ENCODE data around the gene TADA1.

TADA1 gene

GRCh38 chr1:166875302-166875733 is 746 bp downstream of the TADA1 start:
- peak overlapping the region; percentile 91 for H3K9ac ChIP-seq (ENCODE audit: low read depth, low read length)
- H3K4me1 ChIP-seq (ENCODE audit: insufficient read depth, low read length): peaks cover 3% of the 10 kb centered on the region; the same call in 1 of the 2 replicates
- no peaks in the 10 kb centered on the region for H3K9me3 ChIP-seq (ENCODE audit: control insufficient read depth, insufficient read depth, low read length)
- no peaks in the 10 kb centered on the region for H3K36me3 ChIP-seq (ENCODE audit: insufficient read depth, low read length)

- Histone ChIP-seq H3K9ac (ENCODE audit: low read depth, low read length) (no peak overlapping the region), H3K36me3 (ENCODE audit: insufficient read depth, low read length) (no peaks in the 10 kb centered on the region), H3K9me3 (ENCODE audit: control insufficient read depth, insufficient read depth, low read length) (no peaks in the 10 kb centered on the region), H3K4me1 (ENCODE audit: insufficient read depth, low read length) (peaks cover 3% of the 10 kb centered on the region; the same call in 1 of the 2 replicates)
These were observed 1.6 kb downstream of the TADA1 start for GRCh38 chr1:166874464-166874863.

- no peaks in the 10 kb centered on the region for H3K9me3 ChIP-seq (ENCODE audit: control insufficient read depth, insufficient read depth, low read length)
- peaks cover 3% of the 10 kb centered on the region; the same call in 1 of the 2 replicates for H3K4me1 ChIP-seq (ENCODE audit: insufficient read depth, low read length)
- H3K9ac ChIP-seq (ENCODE audit: low read depth, low read length): no peak overlapping the region
- H3K36me3 ChIP-seq (ENCODE audit: insufficient read depth, low read length): peaks cover 4% of the 10 kb centered on the region; the same call in 1 of the 2 replicates
These were observed 5.5 kb downstream of the TADA1 start for GRCh38 chr1:166870584-166870983.

- peaks cover 4% of the 10 kb centered on the region; the same call in 1 of the 2 replicates for H3K36me3 ChIP-seq (ENCODE audit: insufficient read depth, low read length)
- peaks cover 3% of the 10 kb centered on the region; the same call in 1 of the 2 replicates for H3K4me1 ChIP-seq (ENCODE audit: insufficient read depth, low read length)
- no peaks in the 10 kb centered on the region for H3K9me3 ChIP-seq (ENCODE audit: control insufficient read depth, insufficient read depth, low read length)
- no peak overlapping the region for H3K9ac ChIP-seq (ENCODE audit: low read depth, low read length)
These were observed 6.6 kb downstream of the TADA1 start for GRCh38 chr1:166869318-166870099.

GRCh38 chr1:166868639-166869038 is 7.4 kb downstream of the TADA1 start:
- H3K9ac ChIP-seq (ENCODE audit: low read depth, low read length): no peak overlapping the region
- no peaks in the 10 kb centered on the region for H3K9me3 ChIP-seq (ENCODE audit: control insufficient read depth, insufficient read depth, low read length)
- H3K4me1 ChIP-seq (ENCODE audit: insufficient read depth, low read length): peaks cover 3% of the 10 kb centered on the region; the same call in 1 of the 2 replicates
- peaks cover 4% of the 10 kb centered on the region; the same call in 1 of the 2 replicates for H3K36me3 ChIP-seq (ENCODE audit: insufficient read depth, low read length)

- Histone ChIP-seq H3K36me3 (ENCODE audit: insufficient read depth, low read length) (peaks cover 12% of the 10 kb centered on the region; the same call in 1 of the 2 replicates), H3K9me3 (ENCODE audit: control insufficient read depth, insufficient read depth, low read length) (no peaks in the 10 kb centered on the region), H3K4me1 (ENCODE audit: insufficient read depth, low read length) (no peaks in the 10 kb centered on the region), H3K9ac (ENCODE audit: low read depth, low read length) (no peak overlapping the region)
These were observed 10.1 kb downstream of the TADA1 start for GRCh38 chr1:166865926-166866325.

- 0 out of 2 replicates have a peak, but pooled peaks cover 4% of the 10 kb centered on the region for H3K4me1 ChIP-seq (ENCODE audit: insufficient read depth, low read length)
- no peaks in the 10 kb centered on the region for H3K9me3 ChIP-seq (ENCODE audit: control insufficient read depth, insufficient read depth, low read length)
- no peak overlapping the region for H3K9ac ChIP-seq (ENCODE audit: low read depth, low read length)
- H3K36me3 ChIP-seq (ENCODE audit: insufficient read depth, low read length): peaks cover 10% of the 10 kb centered on the region
These were observed 16.5 kb downstream of the TADA1 start for GRCh38 chr1:166859597-166859996.

GRCh38 chr1:166858726-166859419 is 17.2 kb downstream of the TADA1 start:
- 0 out of 2 replicates have a peak, but pooled peaks cover 4% of the 10 kb centered on the region for H3K4me1 ChIP-seq (ENCODE audit: insufficient read depth, low read length)
- H3K9ac ChIP-seq (ENCODE audit: low read depth, low read length): no peak overlapping the region
- H3K36me3 ChIP-seq (ENCODE audit: insufficient read depth, low read length): peaks cover 15% of the 10 kb centered on the region
- H3K9me3 ChIP-seq (ENCODE audit: control insufficient read depth, insufficient read depth, low read length): no peaks in the 10 kb centered on the region

GRCh38 chr1:166857995-166858394 is 18.1 kb downstream of the TADA1 start:
- Histone ChIP-seq H3K9ac (ENCODE audit: low read depth, low read length) (no peak overlapping the region), H3K36me3 (ENCODE audit: insufficient read depth, low read length) (peaks cover 18% of the 10 kb centered on the region), H3K4me1 (ENCODE audit: insufficient read depth, low read length) (0 out of 2 replicates have a peak, but pooled peaks cover 4% of the 10 kb centered on the region), H3K9me3 (ENCODE audit: control insufficient read depth, insufficient read depth, low read length) (no peaks in the 10 kb centered on the region)

- Histone ChIP-seq H3K36me3 (ENCODE audit: insufficient read depth, low read length) (peaks cover 32% of the 10 kb centered on the region), H3K9ac (ENCODE audit: low read depth, low read length) (no peak overlapping the region), H3K4me1 (ENCODE audit: insufficient read depth, low read length) (0 out of 2 replicates have a peak, but pooled peaks cover 4% of the 10 kb centered on the region), H3K9me3 (ENCODE audit: control insufficient read depth, insufficient read depth, low read length) (no peaks in the 10 kb centered on the region)
These were observed 20.5 kb downstream of the TADA1 start for GRCh38 chr1:166855558-166855957.

- Histone ChIP-seq H3K36me3 (ENCODE audit: insufficient read depth, low read length) (peaks cover 52% of the 10 kb centered on the region), H3K4me1 (ENCODE audit: insufficient read depth, low read length) (no peaks in the 10 kb centered on the region), H3K9ac (ENCODE audit: low read depth, low read length) (no peak overlapping the region), H3K9me3 (ENCODE audit: control insufficient read depth, insufficient read depth, low read length) (no peaks in the 10 kb centered on the region)
These were observed 23.1 kb downstream of the TADA1 start for GRCh38 chr1:166852918-166853317.

GRCh38 chr1:166849135-166849534 is 26.9 kb downstream of the TADA1 start:
- H3K9me3 ChIP-seq (ENCODE audit: control insufficient read depth, insufficient read depth, low read length): no peaks in the 10 kb centered on the region
- H3K9ac ChIP-seq (ENCODE audit: low read depth, low read length): no peak overlapping the region
- H3K36me3 ChIP-seq (ENCODE audit: insufficient read depth, low read length): peaks cover 68% of the 10 kb centered on the region
- no peaks in the 10 kb centered on the region for H3K4me1 ChIP-seq (ENCODE audit: insufficient read depth, low read length)

- H3K4me1 ChIP-seq (ENCODE audit: insufficient read depth, low read length): no peaks in the 10 kb centered on the region
- H3K9ac ChIP-seq (ENCODE audit: low read depth, low read length): no peak overlapping the region
- peaks cover 72% of the 10 kb centered on the region for H3K36me3 ChIP-seq (ENCODE audit: insufficient read depth, low read length)
- H3K9me3 ChIP-seq (ENCODE audit: control insufficient read depth, insufficient read depth, low read length): no peaks in the 10 kb centered on the region
These were observed 27.9 kb downstream of the TADA1 start for GRCh38 chr1:166848193-166848592.

GRCh38 chr1:166844791-166845190 is 31.3 kb downstream of the TADA1 start:
- Histone ChIP-seq H3K36me3 (ENCODE audit: insufficient read depth, low read length) (peaks cover 62% of the 10 kb centered on the region), H3K9me3 (ENCODE audit: control insufficient read depth, insufficient read depth, low read length) (no peaks in the 10 kb centered on the region), H3K4me1 (ENCODE audit: insufficient read depth, low read length) (peaks cover 6% of the 10 kb centered on the region; the same call in 1 of the 2 replicates), H3K9ac (ENCODE audit: low read depth, low read length) (no peak overlapping the region)
